Hepatocyte (in vitro differentiated cells): ENCODE measurements around the gene GADD45B.

Experiments
- EZH2 ChIP-seq: fragments of 200-600 bp; sonication (generic); IDR thresholded peaks from 2 replicates; pipeline ENCODE4 v1.6.1; 2016; ENCODE audit warnings: antibody characterized with exemption, mild to moderate bottlenecking, borderline replicate concordance
- EZH2phosphoT487 ChIP-seq: fragments of 200-600 bp; sonication (generic); IDR thresholded peaks from one replicate; pipeline ENCODE4 v1.6.1; 2018; ENCODE audit warnings: antibody characterized with exemption, mild to moderate bottlenecking, low read depth, moderate library complexity; ENCODE audit not compliant: unreplicated experiment, severe bottlenecking
- TF ChIP-seq, protein P1 (sequence below): fragments of 200-600 bp; sonication (generic); IDR thresholded peaks from 2 replicates; pipeline ENCODE4 v1.5.1; 2016; ENCODE audit warnings: antibody characterized with exemption, mild to moderate bottlenecking; ENCODE audit not compliant: poor library complexity

DNA sequence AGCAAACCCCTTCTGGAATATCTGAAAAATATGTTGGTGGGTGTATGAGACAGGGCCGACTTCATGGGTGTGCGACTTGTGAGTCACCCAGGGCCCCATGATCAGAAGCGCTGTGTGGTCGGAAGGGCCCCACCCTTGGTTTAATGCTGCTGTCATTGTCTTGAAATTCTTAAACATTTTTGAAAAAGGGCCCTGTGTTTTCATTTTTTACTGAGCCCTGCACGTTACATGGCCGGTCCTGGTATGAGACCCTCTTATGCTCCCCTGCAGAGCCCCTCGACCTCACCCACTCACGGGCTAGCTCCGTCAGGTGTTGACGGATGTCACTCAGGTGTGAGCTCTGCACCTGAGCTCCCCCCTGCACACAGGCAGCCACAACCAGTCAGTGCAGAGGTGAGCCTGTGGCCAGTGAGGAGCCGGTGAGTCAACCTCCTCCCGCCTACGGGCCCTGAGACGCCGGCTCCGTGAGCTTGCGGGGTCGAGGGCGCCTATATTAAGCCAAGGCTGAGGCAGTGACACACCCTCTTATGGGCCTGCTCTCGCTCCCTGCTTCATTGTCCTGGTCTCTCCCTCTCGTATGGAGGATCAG is 27.7 kb downstream of the GADD45B start:
- TF ChIP-seq EZH2 (no peak), EZH2phosphoT487 (no peak)
- TF ChIP-seq, protein P1, sequence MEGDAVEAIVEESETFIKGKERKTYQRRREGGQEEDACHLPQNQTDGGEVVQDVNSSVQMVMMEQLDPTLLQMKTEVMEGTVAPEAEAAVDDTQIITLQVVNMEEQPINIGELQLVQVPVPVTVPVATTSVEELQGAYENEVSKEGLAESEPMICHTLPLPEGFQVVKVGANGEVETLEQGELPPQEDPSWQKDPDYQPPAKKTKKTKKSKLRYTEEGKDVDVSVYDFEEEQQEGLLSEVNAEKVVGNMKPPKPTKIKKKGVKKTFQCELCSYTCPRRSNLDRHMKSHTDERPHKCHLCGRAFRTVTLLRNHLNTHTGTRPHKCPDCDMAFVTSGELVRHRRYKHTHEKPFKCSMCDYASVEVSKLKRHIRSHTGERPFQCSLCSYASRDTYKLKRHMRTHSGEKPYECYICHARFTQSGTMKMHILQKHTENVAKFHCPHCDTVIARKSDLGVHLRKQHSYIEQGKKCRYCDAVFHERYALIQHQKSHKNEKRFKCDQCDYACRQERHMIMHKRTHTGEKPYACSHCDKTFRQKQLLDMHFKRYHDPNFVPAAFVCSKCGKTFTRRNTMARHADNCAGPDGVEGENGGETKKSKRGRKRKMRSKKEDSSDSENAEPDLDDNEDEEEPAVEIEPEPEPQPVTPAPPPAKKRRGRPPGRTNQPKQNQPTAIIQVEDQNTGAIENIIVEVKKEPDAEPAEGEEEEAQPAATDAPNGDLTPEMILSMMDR = no peak
